Astrocyte of the spinal cord (primary cell): ENCODE results near the gene ANAPC10.
"Not testable (repeated sequence)": the region's sequence is repeated elsewhere in the genome, so short reads cannot be mapped to it uniquely, and the experiment has no call there.

Experiments
- DNase-seq: peaks from one replicate; pipeline ENCODE4 v3.0.0; 2011; ENCODE audit warnings: low read depth, low spot score
- H3K4me3 ChIP-seq: 2 replicates; pipeline ENCODE4 v1.5.1; 2011; ENCODE audit warnings: low read depth, mild to moderate bottlenecking, low read length, moderate library complexity
- in situ Hi-C: cut with HindIII; loops from 2 replicates; pipeline ENCODE4 v1.10.0; 2017; ENCODE audit warnings: low sequenced_read_pairs
- TF ChIP-seq, protein P1 (sequence below): IDR thresholded peaks from 2 replicates; pipeline ENCODE4 v1.5.1; 2012; ENCODE audit warnings: low read depth, mild to moderate bottlenecking, low read length, inconsistent platforms

The ANAPC10 gene, protein sequence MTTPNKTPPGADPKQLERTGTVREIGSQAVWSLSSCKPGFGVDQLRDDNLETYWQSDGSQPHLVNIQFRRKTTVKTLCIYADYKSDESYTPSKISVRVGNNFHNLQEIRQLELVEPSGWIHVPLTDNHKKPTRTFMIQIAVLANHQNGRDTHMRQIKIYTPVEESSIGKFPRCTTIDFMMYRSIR

DNA sequence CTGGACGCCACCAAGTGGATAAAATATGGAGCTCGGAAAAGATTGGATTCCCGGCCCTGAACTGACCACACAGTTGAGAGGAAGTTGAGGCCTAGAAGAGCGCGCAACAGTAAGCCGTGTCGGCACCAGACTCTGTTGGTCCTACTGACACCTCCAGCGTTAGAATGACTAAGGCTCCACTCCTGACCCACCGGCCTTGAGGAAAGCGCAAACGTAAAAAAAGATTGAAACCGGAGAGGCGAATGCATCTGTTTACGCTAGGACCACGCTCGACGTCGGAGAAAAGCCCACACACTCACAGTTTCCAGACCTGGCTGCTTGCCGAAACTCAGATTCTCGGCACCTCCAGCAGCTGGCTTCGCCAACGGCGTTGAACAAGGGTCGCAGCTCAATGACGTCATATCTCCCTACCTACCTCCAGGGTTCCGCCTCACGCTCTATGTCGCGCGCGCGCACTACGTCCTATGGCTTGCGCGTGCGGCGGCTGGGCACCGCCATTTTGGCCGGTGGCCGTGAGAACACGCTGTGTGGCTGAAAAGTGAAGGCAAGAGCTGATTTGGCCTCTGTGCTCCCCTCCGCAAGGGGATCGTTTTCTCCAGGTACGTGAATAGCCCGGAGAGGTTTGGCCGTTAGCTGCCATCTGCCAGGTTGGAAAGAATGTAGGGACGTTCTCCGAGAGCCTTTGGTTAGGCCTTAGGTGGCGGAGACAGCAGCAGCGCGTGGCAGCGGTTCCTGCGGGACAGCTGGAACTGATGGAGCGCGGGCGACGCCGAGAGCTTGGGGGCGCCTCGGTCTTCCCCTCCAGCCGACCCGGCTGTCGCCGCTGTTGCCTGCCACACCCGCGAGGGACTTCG lies at the start of gene ANAPC10, which contains the start of gene ABCE1:
ANAPC10 (minus strand) TSS at position 376 of the 854 bp plus-strand sequence. CDS start 2,097 bp downstream, outside the sequence.
ABCE1 (plus strand) TSS at position 491 of the 854 bp plus-strand sequence. CDS start 6,102 bp downstream, outside the sequence.
- H3K4me3 ChIP-seq, result peak within 1 kb of the TSS; percentile 76
- TF ChIP-seq, protein P1, sequence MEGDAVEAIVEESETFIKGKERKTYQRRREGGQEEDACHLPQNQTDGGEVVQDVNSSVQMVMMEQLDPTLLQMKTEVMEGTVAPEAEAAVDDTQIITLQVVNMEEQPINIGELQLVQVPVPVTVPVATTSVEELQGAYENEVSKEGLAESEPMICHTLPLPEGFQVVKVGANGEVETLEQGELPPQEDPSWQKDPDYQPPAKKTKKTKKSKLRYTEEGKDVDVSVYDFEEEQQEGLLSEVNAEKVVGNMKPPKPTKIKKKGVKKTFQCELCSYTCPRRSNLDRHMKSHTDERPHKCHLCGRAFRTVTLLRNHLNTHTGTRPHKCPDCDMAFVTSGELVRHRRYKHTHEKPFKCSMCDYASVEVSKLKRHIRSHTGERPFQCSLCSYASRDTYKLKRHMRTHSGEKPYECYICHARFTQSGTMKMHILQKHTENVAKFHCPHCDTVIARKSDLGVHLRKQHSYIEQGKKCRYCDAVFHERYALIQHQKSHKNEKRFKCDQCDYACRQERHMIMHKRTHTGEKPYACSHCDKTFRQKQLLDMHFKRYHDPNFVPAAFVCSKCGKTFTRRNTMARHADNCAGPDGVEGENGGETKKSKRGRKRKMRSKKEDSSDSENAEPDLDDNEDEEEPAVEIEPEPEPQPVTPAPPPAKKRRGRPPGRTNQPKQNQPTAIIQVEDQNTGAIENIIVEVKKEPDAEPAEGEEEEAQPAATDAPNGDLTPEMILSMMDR, result peak; percentile 46
- in situ Hi-C loops, result no loop called here
- peak; percentile 98 for DNase-seq

DNA sequence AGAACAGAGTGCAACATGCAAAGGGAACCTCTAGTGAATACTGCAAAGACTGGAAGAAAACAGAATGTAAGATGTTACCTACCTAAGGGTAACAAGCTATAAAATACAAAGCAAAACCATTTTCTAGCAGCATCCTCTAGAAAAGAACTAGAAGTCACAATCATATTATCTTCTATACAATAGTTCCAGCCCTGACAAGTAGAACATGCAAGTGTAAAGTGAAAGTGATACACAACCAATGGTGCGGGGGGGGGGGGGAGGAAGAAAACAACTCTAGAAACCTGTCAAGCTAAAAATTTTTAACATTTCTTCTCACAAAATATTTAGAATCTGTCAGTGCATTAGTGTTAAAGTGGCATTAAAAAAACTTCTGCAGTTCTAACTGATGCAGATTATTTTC lies 38.2 kb upstream of the ANAPC10 start:
- H3K4me3 ChIP-seq, in situ Hi-C loops, DNase-seq: not testable (repeated sequence)

DNA sequence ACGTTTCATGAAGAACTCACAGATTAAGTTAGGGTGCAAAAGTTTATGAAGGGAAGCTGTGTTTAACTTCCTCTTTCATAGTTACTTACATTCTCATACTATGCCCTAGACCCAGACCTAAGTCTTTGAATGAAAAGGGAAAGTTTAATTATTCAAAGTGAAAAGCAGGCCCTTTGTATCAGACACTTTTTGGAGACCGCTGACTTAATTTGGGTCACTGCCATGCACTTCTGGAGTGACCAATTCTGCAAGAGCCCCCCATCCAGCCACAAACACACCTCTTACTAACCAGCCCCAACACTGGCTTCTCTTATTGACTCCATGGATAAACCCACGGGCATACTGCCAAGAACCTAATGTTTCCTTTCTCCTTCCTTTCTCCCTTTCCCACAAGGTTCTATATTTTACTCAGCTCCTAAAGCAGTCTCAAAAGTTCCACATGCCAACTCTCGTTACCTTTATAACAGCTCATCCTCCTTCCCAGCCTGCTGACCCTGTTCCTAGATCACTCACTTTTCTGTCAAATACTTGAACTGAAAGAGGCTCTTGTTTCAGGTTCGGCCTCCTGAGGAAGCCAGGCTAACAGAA lies 34.6 kb upstream of the ANAPC10 start:
- peak; percentile 38 for DNase-seq
- in situ Hi-C loops, result no loop called here
- H3K4me3 ChIP-seq, result no peak overlapping the region
- TF ChIP-seq, protein P1, result no peak

DNA sequence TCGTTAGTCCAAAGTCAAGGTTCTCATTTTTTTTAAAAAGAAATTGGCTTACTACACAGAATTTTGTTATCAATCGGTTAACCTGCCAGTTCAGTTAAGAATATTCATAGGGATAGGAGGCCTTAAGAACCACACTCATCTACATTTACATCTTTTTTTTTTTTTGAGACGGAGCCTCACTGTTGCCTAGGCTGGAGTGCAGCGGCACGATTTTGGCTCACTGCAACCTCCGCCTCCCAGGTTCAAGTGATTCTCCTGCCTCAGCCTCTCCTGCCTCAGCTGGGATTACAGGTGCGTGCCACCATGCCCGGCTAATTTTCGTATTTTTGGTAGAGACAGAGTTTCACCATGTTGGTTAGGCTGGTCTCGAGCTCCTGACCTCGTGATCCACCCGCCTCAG lies 33.9 kb upstream of the ANAPC10 start:
- TF ChIP-seq, protein P1, result no peak
- H3K4me3 ChIP-seq, result no peak overlapping the region
- no peak for DNase-seq
- in situ Hi-C loops, result no loop called here

DNA sequence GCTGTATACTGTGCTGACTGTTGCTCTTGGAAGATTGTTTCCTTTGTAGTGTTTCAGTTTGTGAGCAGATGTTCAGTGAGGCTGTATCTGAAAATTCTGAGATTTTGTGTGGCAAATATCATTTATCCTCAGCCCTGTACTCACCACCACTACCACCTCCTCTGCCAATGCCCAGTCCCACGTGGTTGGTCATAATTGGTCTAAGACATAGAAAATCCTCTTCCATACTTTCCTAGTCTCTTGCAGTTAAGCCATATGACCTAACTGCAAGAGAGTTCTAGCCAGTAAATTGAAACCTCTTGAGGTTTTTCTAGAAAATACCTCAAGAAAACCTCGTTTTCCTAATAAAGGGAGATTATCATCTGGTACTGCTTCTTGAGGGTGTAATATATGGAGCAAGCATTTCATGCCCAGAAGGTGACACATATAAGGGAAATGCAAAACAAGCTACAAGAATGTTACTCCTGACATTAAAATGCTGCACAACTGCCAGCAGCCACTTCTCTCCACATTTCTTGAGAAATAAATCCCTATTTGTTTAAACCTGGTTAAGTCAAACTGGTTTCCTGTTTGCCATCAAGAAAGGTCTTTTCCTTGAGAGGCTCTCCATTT lies 32.9 kb upstream of the ANAPC10 start:
- in situ Hi-C loops, result no loop called here
- peak; percentile 89 for DNase-seq
- TF ChIP-seq, protein P1, result no peak
- H3K4me3 ChIP-seq, result no peak overlapping the region

DNA sequence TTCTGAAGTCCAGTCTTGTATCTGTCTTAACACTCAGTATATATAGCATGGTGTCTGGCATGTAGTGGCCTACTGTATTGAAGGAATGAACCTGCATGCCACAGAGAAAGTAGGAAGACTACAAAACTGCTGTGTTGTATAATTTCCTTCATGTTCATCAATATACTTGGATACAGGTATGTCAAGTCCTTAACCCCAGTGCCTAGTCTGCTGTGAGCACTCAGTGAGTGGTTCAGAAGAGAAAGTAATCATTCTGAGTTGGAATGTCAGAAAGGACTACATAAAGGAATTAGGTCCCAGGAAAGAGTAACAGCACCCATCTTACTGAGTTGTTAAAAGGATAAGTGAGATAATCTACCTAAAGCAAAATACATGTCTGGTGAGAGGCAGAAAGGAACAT lies 32.1 kb upstream of the ANAPC10 start:
- in situ Hi-C loops, result no loop called here
- H3K4me3 ChIP-seq, result no peak overlapping the region
- TF ChIP-seq, protein P1, result no peak
- no peak for DNase-seq
